ENCODE measurements around the gene PRR16.

The PRR16 gene

GRCh38 chr5:120717381-120717780, 253.3 kb downstream of the PRR16 start:
- H3K36me3 ChIP-seq, result no peaks in the 10 kb centered on the region
- H3K27ac ChIP-seq, result no peak overlapping the region
- H3K9me3 ChIP-seq, result no peaks in the 10 kb centered on the region
- no peaks in the 10 kb centered on the region for H3K27me3 ChIP-seq
- no peak overlapping the region for H3K4me3 ChIP-seq
- H3K4me1 ChIP-seq, result no peaks in the 10 kb centered on the region
- TF ChIP-seq CTCF (IDR thresholded peaks at IDR 0.05), result no peak
- intact Hi-C loops (cut with DNase I; ENCODE audit: low total_unique reads), result no loop called here
- DNase-seq, result no peak

- Histone ChIP-seq H3K27ac (no peak overlapping the region), H3K9me3 (no peaks in the 10 kb centered on the region), H3K27me3 (no peaks in the 10 kb centered on the region), H3K36me3 (no peaks in the 10 kb centered on the region), H3K4me3 (no peak overlapping the region), H3K4me1 (no peaks in the 10 kb centered on the region)
- no peak for DNase-seq
- no peak for TF ChIP-seq CTCF (IDR thresholded peaks at IDR 0.05)
- intact Hi-C loops (cut with DNase I; ENCODE audit: low total_unique reads), result no loop called here
Observed at GRCh38 chr5:120730214-120730613, 266.1 kb downstream of the PRR16 start.

GRCh38 chr5:120734033-120734432, 269.9 kb downstream of the PRR16 start:
- Histone ChIP-seq H3K9me3 (no peaks in the 10 kb centered on the region), H3K27me3 (no peaks in the 10 kb centered on the region), H3K36me3 (no peaks in the 10 kb centered on the region), H3K4me1 (no peaks in the 10 kb centered on the region), H3K27ac (no peak overlapping the region), H3K4me3 (no peak overlapping the region)
- no peak for DNase-seq
- TF ChIP-seq CTCF (IDR thresholded peaks at IDR 0.05), result no peak
- intact Hi-C loops (cut with DNase I; ENCODE audit: low total_unique reads), result no loop called here

- Histone ChIP-seq H3K4me1 (no peaks in the 10 kb centered on the region), H3K27me3 (no peaks in the 10 kb centered on the region), H3K4me3 (no peak overlapping the region), H3K27ac (no peak overlapping the region), H3K9me3 (no peaks in the 10 kb centered on the region), H3K36me3 (no peaks in the 10 kb centered on the region)
- intact Hi-C loops (cut with DNase I; ENCODE audit: low total_unique reads), result no loop called here
- TF ChIP-seq CTCF (IDR thresholded peaks at IDR 0.05), result no peak
- DNase-seq, result no peak
Observed at GRCh38 chr5:120735076-120735475, 271.0 kb downstream of the PRR16 start.
